ENCODE results near the gene IFNA13. TPM values are rescaled to one million over a fixed set of nuclear protein-coding genes. Genes with fewer than 3 reads are reported as not detected.
A peak's percentile ranks its signal among the peaks of the same experiment; 100 is the strongest.

Gene IFNA13
- total and polyA plus RNA-seq, 2 of the 13 experiments (the other 11 are each of a cell fraction or from before 2014, with no cell fraction given) = not detected

DNA sequence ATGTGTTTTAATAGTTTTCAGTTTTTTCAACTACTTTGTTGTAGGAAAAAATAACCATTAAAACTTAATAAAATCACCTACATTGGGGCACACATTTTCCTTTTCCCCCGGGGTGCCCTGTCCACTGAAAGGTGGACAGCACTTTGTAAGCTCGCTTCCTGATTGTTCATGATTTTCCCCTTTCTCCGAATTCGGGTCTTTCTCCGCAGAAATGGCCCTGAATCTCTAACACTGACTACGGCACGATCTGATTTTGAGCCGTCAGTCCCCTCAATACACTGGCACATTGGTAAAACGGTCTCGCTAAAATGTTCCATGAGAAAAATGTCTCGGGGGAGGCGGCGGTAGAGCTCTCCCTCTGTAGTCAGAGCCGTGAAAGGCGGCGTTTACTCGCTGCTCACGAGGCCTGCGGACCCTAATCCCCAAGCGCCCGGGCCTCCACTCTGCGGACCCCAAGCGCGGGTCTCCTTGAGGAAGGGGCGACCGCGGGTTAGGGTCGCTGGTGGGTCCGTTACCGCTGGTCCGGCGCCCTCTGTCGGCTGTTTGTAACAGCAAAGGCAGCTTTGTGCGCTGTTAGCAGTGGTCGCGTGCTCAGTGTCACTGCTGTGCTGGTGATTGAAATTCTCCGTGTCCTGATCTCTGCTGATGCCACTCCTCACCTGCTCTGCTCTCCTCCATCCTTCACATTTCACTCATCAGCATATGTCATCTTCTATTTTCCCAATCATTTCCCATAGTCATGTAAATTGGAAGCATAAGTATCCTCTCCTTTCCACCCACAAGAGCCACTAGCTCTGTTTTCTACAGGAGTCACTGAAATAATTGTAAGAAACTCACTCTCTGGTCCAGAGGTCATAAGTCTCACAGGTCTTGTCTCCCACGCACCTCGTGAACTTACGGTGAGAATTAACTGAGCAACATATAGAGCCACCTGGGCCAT lies 28.2 kb upstream of the IFNA13 start (continued):
- TF ChIP-seq CSRNP2 (CRISPR knock-in tag; conservative IDR thresholded peaks at IDR 0.05; ENCODE audit: low read depth) (no peak), STAG1 (CRISPR knock-in tag; IDR thresholded peaks at IDR 0.05) (peak; percentile 41), ZNF547 (CRISPR knock-in tag; IDR thresholded peaks at IDR 0.05) (no peak), NCOA5 (CRISPR knock-in tag; IDR thresholded peaks at IDR 0.05) (no peak), EZH2 (conservative IDR thresholded peaks at IDR 0.05; ENCODE audit: low read depth, low read length) (no peak), MTF1 (CRISPR knock-in tag; IDR thresholded peaks at IDR 0.05) (no peak), BORCS8-MEF2B (CRISPR knock-in tag; IDR thresholded peaks at IDR 0.05) (no peak), NFKB2 (CRISPR knock-in tag; IDR thresholded peaks at IDR 0.05; ENCODE audit: borderline replicate concordance) (no peak; the same call in 1 of the 2 replicates), SMC3 (IDR thresholded peaks at IDR 0.05; ENCODE audit: low read length) (peak; percentile 25; the same call in 1 of the 2 replicates), ZNF558 (CRISPR knock-in tag; IDR thresholded peaks at IDR 0.05; ENCODE audit: borderline replicate concordance) (0 out of 2 replicates have a peak, but pooled peaks have one; percentile 35), DR1 (CRISPR knock-in tag; IDR thresholded peaks at IDR 0.05) (no peak)
- TF ChIP-seq, protein P1, sequence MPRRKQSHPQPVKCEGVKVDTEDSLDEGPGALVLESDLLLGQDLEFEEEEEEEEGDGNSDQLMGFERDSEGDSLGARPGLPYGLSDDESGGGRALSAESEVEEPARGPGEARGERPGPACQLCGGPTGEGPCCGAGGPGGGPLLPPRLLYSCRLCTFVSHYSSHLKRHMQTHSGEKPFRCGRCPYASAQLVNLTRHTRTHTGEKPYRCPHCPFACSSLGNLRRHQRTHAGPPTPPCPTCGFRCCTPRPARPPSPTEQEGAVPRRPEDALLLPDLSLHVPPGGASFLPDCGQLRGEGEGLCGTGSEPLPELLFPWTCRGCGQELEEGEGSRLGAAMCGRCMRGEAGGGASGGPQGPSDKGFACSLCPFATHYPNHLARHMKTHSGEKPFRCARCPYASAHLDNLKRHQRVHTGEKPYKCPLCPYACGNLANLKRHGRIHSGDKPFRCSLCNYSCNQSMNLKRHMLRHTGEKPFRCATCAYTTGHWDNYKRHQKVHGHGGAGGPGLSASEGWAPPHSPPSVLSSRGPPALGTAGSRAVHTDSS (CRISPR knock-in tag; conservative IDR thresholded peaks at IDR 0.05) = no peak
